Osteoblast (primary cell): ENCODE measurements around the gene F2R. TPM values are rescaled to one million over a fixed set of nuclear protein-coding genes. Genes with fewer than 3 reads are reported as not detected.

Source experiments
- DNase-seq: peaks from one replicate; pipeline ENCODE4 v3.0.0; 2011; ENCODE audit warnings: low spot score, mixed read lengths; ENCODE audit not compliant: insufficient read length; ENCODE audit errors: missing footprints
- H2AFZ ChIP-seq: 2 replicates; pipeline ENCODE4 v1.6.0; 2011; ENCODE audit warnings: mild to moderate bottlenecking, low read length
- H3K27ac ChIP-seq: 2 replicates; pipeline ENCODE4 v1.5.1; 2011; ENCODE audit warnings: mild to moderate bottlenecking, low read depth, low read length, moderate library complexity
- H3K27me3 ChIP-seq: 2 replicates; pipeline ENCODE4 v1.6.0; 2012; ENCODE audit warnings: mild to moderate bottlenecking, control low read depth, inconsistent platforms, low read length, moderate library complexity; ENCODE audit not compliant: insufficient read depth
- H3K36me3 ChIP-seq: 2 replicates; pipeline ENCODE4 v1.5.1; 2011; ENCODE audit warnings: mild to moderate bottlenecking, low read length, control low read depth, moderate library complexity; ENCODE audit not compliant: insufficient read depth
- H3K4me1 ChIP-seq: 2 replicates; pipeline ENCODE4 v1.5.1; 2011; ENCODE audit warnings: mild to moderate bottlenecking, low read length, control low read depth, moderate library complexity; ENCODE audit not compliant: insufficient read depth
- H3K4me2 ChIP-seq: 2 replicates; pipeline ENCODE4 v1.6.0; 2011; ENCODE audit warnings: mild to moderate bottlenecking, low read length; ENCODE audit not compliant: insufficient read depth
- H3K4me3 ChIP-seq: fragments of 200-600 bp; sonication (generic); 3 replicates; pipeline ENCODE4 v1.5.1; 2012; ENCODE audit warnings: mild to moderate bottlenecking, low read length, inconsistent platforms; ENCODE audit not compliant: insufficient read depth
- H3K79me2 ChIP-seq: 2 replicates; pipeline ENCODE4 v1.6.0; 2012; ENCODE audit warnings: mild to moderate bottlenecking, low read length, control low read depth, inconsistent platforms; ENCODE audit not compliant: insufficient read depth
- H3K9me3 ChIP-seq: 2 replicates; pipeline ENCODE4 v1.5.1; 2011; ENCODE audit warnings: low read depth, low read length, control low read depth
- H4K20me1 ChIP-seq: 2 replicates; pipeline ENCODE4 v1.6.0; 2012; ENCODE audit warnings: mild to moderate bottlenecking, low read length, control low read depth; ENCODE audit not compliant: insufficient read depth
- total RNA-seq: library from RNA; depleted of rRNA; stranded (reverse); fragments of >200 nt; gene quantifications from 2 replicates; pipeline ENCODE4 v1.2.3, GENCODE V29; 2012
- TF ChIP-seq, protein P1 (sequence below): IDR thresholded peaks from 2 replicates; pipeline ENCODE4 v1.5.1; 2011; ENCODE audit warnings: mild to moderate bottlenecking, low read depth, low read length, moderate library complexity; ENCODE audit errors: extremely low read depth

F2R gene
- total RNA-seq, 1 donor, result 38.7 TPM

DNA sequence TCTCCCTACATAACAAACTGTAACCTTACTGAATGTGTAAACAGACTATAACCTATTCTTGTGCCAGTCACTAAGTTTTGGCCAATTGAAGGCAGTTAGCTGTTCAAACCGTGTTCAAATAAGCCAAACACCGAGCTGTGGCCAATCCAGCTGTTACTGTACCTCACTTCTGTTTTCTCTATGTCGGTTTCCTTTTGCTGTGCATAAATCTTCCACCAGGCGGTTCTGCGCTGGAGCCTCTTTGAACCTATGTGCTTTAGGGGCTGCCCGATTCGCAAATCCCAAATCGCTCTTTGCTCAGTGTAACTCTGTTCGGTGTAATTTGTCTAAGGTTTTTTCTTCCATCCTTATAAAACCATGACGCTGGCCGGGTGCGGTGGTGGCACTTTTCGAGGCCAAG lies 31.8 kb downstream of the F2R start:
- DNase-seq, result no peak
- TF ChIP-seq, protein P1, sequence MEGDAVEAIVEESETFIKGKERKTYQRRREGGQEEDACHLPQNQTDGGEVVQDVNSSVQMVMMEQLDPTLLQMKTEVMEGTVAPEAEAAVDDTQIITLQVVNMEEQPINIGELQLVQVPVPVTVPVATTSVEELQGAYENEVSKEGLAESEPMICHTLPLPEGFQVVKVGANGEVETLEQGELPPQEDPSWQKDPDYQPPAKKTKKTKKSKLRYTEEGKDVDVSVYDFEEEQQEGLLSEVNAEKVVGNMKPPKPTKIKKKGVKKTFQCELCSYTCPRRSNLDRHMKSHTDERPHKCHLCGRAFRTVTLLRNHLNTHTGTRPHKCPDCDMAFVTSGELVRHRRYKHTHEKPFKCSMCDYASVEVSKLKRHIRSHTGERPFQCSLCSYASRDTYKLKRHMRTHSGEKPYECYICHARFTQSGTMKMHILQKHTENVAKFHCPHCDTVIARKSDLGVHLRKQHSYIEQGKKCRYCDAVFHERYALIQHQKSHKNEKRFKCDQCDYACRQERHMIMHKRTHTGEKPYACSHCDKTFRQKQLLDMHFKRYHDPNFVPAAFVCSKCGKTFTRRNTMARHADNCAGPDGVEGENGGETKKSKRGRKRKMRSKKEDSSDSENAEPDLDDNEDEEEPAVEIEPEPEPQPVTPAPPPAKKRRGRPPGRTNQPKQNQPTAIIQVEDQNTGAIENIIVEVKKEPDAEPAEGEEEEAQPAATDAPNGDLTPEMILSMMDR, result no peak

DNA sequence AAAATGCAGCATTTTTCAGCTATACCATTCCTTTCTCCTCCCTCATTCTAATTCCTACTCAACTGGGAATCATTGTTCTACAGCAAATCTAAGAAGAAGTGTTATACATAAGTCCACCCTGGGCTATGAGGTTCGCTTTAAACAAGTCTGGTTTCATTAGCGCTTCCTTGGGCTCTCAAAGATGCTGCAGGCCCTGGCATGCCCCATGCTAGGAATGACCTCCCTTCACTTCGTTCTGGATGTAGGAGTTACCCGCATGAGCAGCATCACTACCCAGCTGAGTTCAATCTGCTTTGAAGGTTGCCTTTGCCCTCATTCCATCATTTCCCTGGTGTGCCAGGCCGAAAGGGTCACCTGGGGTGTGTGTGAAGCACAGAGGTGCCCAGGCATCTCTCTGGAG lies 35.4 kb downstream of the F2R start:
- Histone ChIP-seq H3K4me3 (no peak overlapping the region), H3K9me3 (no peaks in the 10 kb centered on the region), H4K20me1 (no peaks in the 10 kb centered on the region), H3K27me3 (no peaks in the 10 kb centered on the region), H2AFZ (no peak overlapping the region), H3K27ac (no peak overlapping the region), H3K4me2 (no peak overlapping the region), H3K4me1 (no peaks in the 10 kb centered on the region), H3K36me3 (no peaks in the 10 kb centered on the region), H3K79me2 (no peaks in the 10 kb centered on the region)
- TF ChIP-seq, protein P1, result no peak
- no peak for DNase-seq

More for the DNA sequence above, 31.8 kb downstream of the F2R start:
- no peaks in the 10 kb centered on the region for H3K27me3 ChIP-seq
- H3K27ac ChIP-seq, result no peak overlapping the region
- no peak overlapping the region for H3K4me2 ChIP-seq
- no peak overlapping the region for H2AFZ ChIP-seq
- H4K20me1 ChIP-seq, result no peaks in the 10 kb centered on the region
- H3K4me3 ChIP-seq, result no peak overlapping the region
- no peaks in the 10 kb centered on the region for H3K79me2 ChIP-seq
- no peaks in the 10 kb centered on the region for H3K36me3 ChIP-seq
- no peaks in the 10 kb centered on the region for H3K9me3 ChIP-seq
- H3K4me1 ChIP-seq, result peaks cover 3% of the 10 kb centered on the region

DNA sequence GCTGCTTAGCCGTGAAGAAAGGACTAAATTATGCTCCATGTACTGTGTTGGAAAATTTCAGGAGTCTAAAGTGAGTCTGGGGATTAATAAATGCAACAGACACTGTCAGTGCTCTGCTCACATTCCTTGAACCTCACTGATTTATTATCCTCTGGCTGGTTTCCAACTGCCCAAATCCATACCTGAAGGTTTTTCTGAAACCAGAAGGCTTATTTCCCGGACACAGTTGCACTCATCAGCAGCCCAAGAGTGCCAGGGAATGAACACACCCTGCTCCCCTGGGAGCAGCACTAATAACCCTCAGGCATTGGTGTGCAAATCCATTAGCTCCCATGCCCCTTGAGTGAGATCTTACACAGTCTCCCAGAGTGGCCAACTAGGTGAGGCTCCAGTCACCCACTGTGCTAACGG lies 38.7 kb downstream of the F2R start:
- no peaks in the 10 kb centered on the region for H3K27me3 ChIP-seq
- H3K79me2 ChIP-seq, result no peaks in the 10 kb centered on the region
- DNase-seq, result no peak
- no peaks in the 10 kb centered on the region for H3K36me3 ChIP-seq
- H3K4me3 ChIP-seq, result no peak overlapping the region
- no peak overlapping the region for H3K27ac ChIP-seq
- no peak overlapping the region for H3K4me2 ChIP-seq
- TF ChIP-seq, protein P1, result no peak
- no peaks in the 10 kb centered on the region for H3K4me1 ChIP-seq
- no peak overlapping the region for H2AFZ ChIP-seq
- no peaks in the 10 kb centered on the region for H4K20me1 ChIP-seq
- no peaks in the 10 kb centered on the region for H3K9me3 ChIP-seq

DNA sequence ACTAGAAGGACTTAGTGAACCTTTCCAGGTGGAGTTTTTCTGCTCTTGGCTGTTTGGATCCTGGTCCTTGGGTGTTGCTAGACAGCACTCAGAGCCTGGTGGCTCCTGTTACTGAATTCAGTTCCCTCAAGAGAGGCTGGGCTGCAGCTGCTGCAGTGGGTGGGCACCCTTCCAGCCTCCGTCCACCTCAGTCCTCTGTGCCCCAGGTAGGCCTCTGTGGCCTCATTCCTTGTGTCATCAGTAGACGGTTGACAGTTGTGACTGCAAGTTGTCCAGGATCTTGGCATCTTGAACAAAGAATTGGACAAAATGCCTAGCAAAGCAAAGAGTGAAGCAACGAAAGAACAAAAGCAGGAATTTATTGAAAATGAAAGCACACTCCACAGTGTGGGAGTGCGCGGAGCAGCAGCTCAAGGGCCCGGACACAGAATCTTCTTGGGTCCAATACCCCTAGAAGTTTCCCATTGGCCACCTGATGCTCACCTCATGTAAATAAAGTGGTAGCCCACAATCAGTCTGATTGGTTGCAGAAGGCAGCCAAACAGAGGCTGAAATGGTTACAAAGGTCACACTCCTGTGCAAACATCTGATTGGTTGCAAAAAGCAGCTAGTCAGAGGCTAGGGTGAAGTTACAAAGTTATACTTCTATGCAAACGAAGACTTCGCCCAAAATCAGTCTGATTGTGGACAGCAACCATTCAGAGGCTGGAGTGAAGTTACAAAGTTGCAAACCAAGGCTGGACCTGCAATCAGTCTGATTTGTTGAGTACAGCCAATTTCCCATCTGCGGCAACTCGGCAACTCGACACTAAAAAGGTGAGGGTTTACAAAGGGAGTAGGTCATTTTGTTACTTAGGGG lies 40.1 kb downstream of the F2R start:
- Histone ChIP-seq H3K4me3 (no peak overlapping the region), H3K27ac (no peak overlapping the region), H3K9me3 (no peaks in the 10 kb centered on the region), H2AFZ (no peak overlapping the region), H3K27me3 (no peaks in the 10 kb centered on the region), H4K20me1 (no peaks in the 10 kb centered on the region), H3K79me2 (no peaks in the 10 kb centered on the region), H3K4me2 (no peak overlapping the region), H3K36me3 (no peaks in the 10 kb centered on the region), H3K4me1 (no peaks in the 10 kb centered on the region)
- DNase-seq, result no peak
- TF ChIP-seq, protein P1, result no peak
